Mucosa of gallbladder (tissue), 1 donor: ENCODE data around the gene REEP2. TPM values are rescaled to one million over a fixed set of nuclear protein-coding genes. Genes with fewer than 3 reads are reported as not detected.
"Not testable (repeated sequence)": the region's sequence is repeated elsewhere in the genome, so short reads cannot be mapped to it uniquely, and the experiment has no call there.

Source experiments
- DNase-seq: peaks from one replicate; pipeline ENCODE4 v3.0.0-alpha.2; 2020; ENCODE audit warnings: low spot score
- total RNA-seq: library from RNA; stranded (reverse); gene quantifications from one replicate; pipeline ENCODE4 v1.2.1, GENCODE V29; 2021
- donor health status: DM: no; HTN: no; CAD: no.

REEP2 gene
- total RNA-seq: 7.6 TPM

GRCh38 chr5:138438724-138439476 is at the start of gene REEP2:
TSS of gene REEP2 (plus strand) at chr5:138439057. CDS start at chr5:138439209, 152 bp downstream.
- DNase-seq: no peak

DNA sequence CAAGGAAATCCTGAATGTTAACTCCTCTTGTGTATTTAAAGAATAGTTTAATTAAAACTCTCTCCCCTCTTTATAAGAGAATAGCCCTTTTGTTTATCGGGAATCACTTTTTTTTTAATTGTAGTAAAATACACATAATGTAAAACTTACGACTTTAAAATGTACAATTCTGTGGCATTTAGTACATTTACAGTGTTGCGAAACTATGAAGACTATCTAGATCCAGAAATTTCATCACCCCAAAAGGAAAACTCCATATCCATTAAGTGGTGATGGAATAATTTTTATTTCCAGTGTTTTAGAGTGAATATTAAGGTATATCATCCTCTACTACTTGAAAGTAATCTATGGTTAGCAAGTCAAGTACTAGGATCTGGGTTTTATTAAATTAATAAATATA is 49.5 kb upstream of the REEP2 start:
- DNase-seq: no peak

GRCh38 chr5:138389911-138390310 is 48.9 kb upstream of the REEP2 start:
- not testable (repeated sequence) for DNase-seq

DNA sequence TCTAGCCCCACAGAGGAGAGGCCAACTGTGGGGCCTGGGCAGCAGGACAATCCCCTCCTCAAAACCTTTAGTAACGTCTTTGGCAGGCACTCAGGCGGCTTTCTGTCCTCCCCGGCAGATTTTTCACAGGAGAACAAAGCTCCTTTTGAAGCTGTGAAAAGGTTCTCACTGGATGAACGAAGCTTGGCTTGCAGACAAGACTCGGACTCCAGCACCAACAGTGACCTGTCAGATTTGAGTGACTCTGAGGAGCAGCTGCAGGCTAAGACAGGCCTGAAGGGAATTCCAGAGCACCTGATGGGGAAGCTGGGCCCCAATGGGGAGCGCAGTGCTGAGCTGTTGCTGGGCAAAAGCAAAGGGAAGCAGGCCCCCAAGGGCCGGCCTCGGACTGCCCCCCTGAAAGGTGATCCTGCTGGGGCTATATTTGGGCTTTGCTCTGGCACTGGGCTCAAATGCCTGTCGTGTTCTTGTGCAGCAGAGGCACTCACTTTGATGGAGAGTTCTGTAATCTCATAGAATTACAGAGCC is 46.9 kb upstream of the REEP2 start:
- no peak for DNase-seq

- DNase-seq: no peak
Measured at GRCh38 chr5:138402640-138403039, 36.2 kb upstream of the REEP2 start.

DNA sequence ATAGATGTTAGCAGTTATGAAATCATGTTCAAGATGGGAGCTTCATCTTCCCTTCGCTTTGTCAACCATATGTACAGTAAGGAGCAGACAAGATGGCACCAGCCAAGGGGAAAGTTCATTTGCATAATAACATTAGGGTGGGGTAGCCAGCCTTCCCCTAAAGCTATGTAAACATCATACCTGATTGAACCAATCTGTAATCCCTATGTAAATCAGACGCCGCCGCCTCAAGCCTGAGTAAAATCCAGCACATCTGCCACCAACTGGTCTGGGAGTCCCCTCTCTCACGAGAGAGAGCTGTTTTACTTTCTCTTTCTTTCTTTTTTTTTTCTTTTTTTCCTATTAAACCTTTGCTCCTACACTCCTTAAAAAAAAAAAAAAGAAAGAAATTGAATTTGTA is 30.8 kb upstream of the REEP2 start:
- DNase-seq: no peak

DNA sequence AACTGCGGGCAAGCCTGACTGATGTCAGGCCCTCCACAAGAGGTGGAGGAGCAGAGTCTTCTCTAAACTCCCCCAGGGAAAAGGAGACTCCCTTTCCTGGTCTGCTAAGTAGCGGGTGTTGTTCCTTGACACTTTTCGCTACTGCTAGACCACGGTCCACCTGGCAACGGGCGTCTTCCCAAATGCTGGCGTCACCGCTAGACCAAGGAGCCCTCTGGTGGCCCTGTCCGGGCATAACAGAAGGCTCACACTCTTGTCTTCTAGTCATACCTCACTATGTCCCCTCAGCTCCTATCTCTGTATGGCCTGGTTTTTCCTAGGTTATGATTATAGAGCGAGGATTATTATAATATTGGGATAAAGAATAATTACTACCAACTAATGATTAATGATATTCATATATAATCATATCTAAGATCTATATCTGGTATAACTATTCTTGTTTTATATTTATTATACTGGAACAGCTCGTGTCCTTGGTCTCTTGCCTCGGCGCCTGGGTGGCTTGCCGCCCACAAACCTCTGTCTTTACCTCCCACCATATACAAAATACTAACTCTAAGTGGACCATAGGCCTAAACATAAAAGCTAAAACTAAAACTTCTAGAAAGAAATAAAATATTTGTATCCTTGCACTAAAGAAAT is 27.7 kb upstream of the REEP2 start:
- peak; percentile 20 for DNase-seq

GRCh38 chr5:138418444-138418843 is 20.4 kb upstream of the REEP2 start:
- DNase-seq: no peak

- DNase-seq: no peak
Measured at GRCh38 chr5:138425079-138425478, 13.8 kb upstream of the REEP2 start.

GRCh38 chr5:138435943-138436342 is 2.9 kb upstream of the REEP2 start:
- no peak for DNase-seq

DNA sequence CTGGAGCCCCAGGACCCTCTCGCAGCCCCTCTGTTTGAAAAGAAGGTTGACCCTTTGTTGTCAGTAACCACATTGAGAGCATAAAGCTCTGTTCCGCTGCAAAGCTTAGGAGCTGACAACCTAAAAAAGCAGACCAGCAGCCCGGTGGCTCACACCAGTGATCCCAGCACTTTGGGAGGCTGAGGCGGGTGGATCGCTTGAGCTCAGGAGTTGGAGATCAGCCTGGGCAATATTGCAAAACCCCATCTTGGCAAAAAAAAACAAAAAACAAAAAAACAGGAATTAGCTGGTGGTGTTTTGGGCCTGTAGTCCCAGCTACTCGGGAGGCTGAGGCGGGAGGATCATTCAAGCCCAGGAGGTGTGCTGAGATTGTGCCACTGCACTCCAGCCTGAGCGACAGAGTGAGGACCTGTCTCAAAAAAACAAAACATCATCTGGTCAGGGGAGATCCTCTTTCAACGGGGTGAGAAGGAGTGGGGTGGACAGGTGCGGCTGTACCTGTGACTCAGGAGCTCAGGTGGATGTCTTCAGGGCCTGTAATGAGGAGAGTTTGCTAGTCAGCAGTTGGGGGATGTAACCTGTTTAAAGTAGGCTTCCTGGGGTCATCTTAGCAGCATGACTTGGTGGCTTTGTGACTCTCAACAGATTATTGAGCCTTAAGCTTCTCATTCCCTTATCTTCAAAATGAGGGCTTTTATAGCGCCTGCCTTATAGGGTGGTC is 694 bp upstream of the REEP2 start:
- DNase-seq: no peak

DNA sequence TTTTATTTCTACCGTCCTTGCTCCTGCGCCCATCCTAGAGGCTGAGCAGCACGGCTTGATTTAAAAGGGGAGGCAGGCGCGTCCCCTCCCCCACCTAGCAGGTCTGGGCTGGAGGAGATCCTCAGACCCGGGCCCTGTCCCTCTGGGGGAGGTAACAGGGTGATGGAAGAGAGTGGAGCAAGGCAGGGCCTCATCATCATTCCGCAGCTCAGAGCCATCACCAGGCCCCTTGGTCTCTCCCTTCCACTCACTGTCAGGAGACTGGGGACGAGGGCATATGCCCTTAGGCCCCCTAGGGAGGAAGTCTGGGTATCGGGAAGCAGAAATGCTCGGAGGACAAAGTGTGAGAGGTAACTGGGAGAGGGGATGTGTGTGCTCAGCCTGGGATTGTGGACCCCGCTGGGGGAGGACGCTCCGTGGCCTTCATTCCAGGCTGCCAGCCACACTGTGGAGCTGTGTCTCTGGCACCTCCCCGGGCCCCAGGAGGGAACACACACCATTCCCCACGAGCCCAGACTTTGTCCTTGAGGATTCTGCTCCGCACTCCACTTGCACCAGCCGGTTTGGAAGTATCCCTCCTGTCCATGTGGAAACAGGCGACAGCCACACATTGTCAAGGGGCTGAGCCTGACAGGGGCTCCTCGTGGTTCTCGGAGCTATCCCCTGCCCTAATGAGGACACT is 761 bp downstream of the REEP2 start:
- DNase-seq: no peak

DNA sequence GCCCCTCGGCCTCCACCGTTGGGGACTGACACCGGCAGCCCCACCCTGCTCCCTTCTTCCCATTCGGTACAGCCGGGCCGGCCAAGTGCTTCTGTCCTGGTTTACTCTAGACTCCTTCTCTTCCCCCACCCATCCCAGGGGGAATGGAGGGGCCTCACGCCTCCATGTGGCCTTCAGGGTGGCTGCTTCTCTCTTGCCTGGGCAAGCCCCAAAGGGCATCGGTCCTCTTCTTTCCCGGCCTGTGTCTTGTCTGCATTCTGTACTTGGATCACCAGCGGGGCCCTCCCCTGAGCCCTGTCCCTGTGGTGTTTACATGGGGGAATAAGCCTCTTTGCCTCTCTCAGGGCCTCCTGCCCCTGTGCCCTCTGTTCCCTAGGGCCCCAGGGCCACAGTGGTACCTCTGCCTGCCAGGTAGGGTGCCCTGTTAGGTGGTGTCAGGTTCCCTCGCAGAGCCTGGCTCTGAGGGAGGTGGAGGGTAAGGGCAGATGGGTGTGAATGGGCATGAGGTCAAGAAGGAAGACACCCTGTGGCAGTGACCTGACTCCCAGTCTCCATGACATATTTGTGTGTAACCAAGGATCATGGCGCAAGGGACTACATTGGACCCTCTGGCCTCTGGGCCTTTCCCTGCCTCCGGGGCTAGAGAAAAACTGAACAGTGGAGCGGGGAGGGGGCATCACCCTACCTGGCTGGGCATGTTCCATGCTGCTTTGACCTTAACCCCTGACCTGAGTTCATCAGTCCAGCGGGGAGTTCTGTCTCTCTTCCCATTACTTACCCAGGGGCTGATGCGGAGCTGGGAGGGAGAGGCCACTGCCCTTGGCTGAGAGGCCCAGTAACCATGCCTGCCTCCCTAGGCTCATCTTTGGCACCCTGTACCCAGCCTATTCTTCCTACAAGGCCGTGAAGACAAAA is 1.6 kb downstream of the REEP2 start:
- DNase-seq: no peak

DNA sequence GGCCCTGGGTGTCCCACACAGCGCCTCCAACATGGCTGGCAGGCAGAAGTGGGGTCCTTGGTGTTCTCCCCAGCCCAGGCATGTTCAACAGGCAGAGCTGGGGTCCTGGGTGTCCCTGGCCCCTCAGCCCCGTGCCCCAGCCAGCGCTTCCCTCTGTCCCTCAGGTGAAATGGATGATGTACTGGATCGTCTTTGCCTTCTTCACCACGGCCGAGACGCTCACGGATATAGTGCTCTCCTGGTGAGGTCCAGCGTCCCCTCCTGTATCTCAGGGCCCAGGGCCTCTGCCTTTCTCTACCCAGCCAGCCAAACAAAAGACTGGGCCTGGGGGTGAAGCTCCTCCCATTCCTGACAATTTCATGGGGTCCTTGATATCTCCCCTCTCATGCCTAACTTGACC is 2.4 kb downstream of the REEP2 start:
- DNase-seq: no peak

DNA sequence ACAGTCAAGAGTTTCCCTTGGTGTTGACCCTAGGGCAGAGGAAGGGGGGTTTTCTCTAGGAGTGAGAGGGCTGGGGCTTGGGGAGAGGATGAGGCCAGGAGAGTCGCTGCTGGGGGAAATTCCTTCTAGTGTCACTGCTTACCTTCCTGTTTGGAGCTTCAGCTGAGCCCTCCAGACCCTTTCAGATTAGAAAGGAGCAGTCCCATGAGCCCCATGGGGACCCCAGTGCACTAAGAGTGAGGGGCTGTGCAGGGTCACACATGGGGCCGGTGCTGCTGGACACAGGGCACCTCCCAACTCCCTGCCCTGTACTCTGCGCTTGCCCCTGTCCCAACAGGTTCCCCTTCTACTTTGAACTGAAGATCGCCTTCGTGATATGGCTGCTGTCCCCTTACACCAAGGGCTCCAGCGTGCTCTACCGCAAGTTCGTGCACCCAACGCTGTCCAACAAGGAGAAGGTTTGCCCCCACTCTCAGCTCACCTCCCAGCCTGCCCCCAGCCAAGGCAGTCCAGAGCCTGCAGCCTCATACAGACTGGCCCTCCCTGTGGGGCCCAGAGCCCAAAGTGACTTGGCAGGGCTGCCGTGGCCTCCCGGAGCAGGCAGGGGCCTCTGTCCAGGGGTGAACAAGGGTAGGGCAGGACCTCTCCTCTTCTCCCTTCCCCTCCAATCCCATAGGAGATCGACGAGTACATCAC is 5.4 kb downstream of the REEP2 start:
- DNase-seq: no peak

GRCh38 chr5:138444774-138445546 is 6.1 kb downstream of the REEP2 start:
- no peak for DNase-seq

GRCh38 chr5:138445547-138446271 is 6.9 kb downstream of the REEP2 start:
- DNase-seq: no peak

DNA sequence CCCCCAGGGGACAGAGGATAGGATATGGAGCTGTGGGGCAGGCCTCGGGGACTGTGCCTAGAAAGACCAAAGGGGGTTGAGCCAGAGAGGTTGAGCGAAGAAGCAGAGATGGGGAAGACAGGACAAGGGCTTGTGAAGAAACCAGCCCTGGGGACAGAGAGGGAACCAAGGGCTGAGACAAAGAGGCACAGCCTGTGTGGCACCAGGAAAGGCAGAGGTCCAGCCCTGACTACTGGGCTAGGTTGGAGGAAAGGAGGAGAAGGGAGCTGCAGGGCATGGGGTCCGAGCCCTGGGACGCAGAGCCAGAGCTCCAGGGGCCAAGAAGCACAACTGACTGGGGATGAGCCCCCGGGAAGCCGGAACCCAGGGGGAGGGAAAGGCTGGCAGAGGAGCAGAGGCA is 9.2 kb downstream of the REEP2 start:
- DNase-seq: no peak
